Ascending aorta (tissue), 2 donors: ENCODE data around the gene PAGR1. TPM values are rescaled to one million over a fixed set of nuclear protein-coding genes. Genes with fewer than 3 reads are reported as not detected.
"Not testable (repeated sequence)": the region's sequence is repeated elsewhere in the genome, so short reads cannot be mapped to it uniquely, and the experiment has no call there.

Experiments
- DNase-seq, 2 donors: peaks; one replicate each; pipeline ENCODE4 v3.0.0-alpha.2; 2019; ENCODE audit warnings: low spot score in 2 of 2
- H3K27ac ChIP-seq, 2 donors: fragments of 200-600 bp; sonication (generic); one replicate each; pipeline ENCODE4 v1.5.1; 2016 to 2017; ENCODE audit warnings: mild to moderate bottlenecking in 1 of 2
- H3K27me3 ChIP-seq: fragments of 200-600 bp; sonication (generic); one replicate; pipeline ENCODE4 v1.5.1; 2017
- H3K36me3 ChIP-seq, 2 donors: fragments of 200-600 bp; sonication (generic); one replicate each; pipeline ENCODE4 v1.5.1; 2016
- H3K4me1 ChIP-seq, 2 donors: fragments of 200-600 bp; sonication (generic); one replicate each; pipeline ENCODE4 v1.5.1; 2016 to 2017; ENCODE audit warnings: mild to moderate bottlenecking in 1 of 2
- H3K4me3 ChIP-seq, 2 donors: fragments of 200-600 bp; sonication (generic); one replicate each; pipeline ENCODE4 v1.5.1; 2016 to 2017; ENCODE audit warnings: mild to moderate bottlenecking in 1 of 2
- H3K9me3 ChIP-seq, 2 donors: fragments of 200-600 bp; sonication (generic); one replicate each; pipeline ENCODE4 v1.5.1; 2016
- intact Hi-C: fragments of 100-400 bp; cut with DNase I; formaldehyde crosslinking; loops from one replicate; pipeline ENCODE4 v1.15.1; 2023
- total RNA-seq: library from RNA; depleted of rRNA; stranded (reverse); fragments of >200 nt; gene quantifications from one replicate; pipeline ENCODE4 v1.1.0, GENCODE V29; 2016
- TF ChIP-seq, protein P1 (sequence below), 3 experiments: fragments of 200-600 bp in 2 of 3; fragments of 450-650 bp in 1 of 3; sonication (generic) in 2 of 3; IDR thresholded peaks; one replicate each; pipeline ENCODE4 v1.5.1; 2016 to 2019; ENCODE audit warnings: antibody characterized with exemption in 3 of 3, mild to moderate bottlenecking in 1 of 3, moderate library complexity in 1 of 3

The PAGR1 gene
- total RNA-seq, 1 donor from 2014 or later: 54.3 TPM

- H3K4me1 ChIP-seq: peaks cover 0 to 13% of the 10 kb centered on the region in 2 donors
- no peaks in the 10 kb centered on the region for H3K36me3 ChIP-seq
- TF ChIP-seq, protein P1, sequence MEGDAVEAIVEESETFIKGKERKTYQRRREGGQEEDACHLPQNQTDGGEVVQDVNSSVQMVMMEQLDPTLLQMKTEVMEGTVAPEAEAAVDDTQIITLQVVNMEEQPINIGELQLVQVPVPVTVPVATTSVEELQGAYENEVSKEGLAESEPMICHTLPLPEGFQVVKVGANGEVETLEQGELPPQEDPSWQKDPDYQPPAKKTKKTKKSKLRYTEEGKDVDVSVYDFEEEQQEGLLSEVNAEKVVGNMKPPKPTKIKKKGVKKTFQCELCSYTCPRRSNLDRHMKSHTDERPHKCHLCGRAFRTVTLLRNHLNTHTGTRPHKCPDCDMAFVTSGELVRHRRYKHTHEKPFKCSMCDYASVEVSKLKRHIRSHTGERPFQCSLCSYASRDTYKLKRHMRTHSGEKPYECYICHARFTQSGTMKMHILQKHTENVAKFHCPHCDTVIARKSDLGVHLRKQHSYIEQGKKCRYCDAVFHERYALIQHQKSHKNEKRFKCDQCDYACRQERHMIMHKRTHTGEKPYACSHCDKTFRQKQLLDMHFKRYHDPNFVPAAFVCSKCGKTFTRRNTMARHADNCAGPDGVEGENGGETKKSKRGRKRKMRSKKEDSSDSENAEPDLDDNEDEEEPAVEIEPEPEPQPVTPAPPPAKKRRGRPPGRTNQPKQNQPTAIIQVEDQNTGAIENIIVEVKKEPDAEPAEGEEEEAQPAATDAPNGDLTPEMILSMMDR (IDR thresholded peaks at IDR 0.05): no peak
- no peak for DNase-seq
- no peaks in the 10 kb centered on the region for H3K9me3 ChIP-seq
- no peaks in the 10 kb centered on the region for H3K27me3 ChIP-seq
- H3K27ac ChIP-seq: peak overlapping the region in 1 of 2 donors; percentile 35
- H3K4me3 ChIP-seq: peak overlapping the region; percentile 55 to 89
- intact Hi-C loops: loop anchor here (1.0 to 5.0 kb wide), 4 partner anchors 14 to 819 kb away; partner anchors contain the start of genes CDIPT, PAGR1 and SPNS1
Observed at GRCh38 chr16:29790949-29791844, 24.8 kb upstream of the PAGR1 start.

DNA sequence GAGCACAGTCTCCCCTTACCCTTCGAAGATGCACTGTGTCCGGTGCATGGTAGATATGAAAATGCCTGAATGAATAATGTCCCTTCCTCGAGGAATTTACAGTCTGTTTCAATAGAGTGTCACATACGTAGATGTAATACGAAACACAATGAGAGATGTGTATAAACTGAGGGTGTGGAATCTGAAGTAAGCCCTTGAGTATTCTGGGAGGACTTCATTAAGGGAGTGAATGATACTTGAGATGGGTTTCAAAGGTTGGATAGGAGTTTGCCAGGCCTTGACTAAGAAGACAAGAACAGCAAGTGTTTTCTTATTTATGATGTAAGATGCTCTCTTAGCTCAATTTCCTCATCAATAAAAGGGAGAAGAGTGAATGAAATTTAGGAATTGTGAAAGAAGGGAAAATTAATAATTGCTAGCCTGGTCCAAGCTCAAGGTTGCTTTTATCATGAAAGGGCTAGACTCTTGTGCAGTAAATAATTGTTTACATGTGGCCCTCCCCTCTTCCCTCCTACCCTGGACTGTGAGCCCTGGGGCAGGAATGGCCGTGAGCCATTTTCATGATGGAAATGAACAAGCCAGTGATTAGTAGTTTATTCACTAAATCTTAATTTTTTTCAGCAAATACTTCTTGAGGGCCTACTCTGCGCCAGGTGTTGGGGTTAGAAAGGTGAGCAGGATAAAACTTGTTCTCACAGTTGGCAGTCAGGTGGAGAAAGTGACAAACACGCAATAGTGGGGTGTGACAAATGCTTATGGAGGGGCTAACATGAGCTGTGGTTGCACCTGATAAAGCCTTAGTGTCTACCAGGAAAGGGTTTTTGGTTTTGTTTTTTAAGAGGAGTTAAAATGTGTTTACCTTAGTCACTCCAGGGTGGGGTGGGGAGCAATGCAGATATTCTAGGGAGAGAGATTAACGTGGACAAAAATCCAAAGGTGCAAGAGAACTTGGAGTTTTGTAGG, 23.8 kb upstream of the PAGR1 start:
- intact Hi-C loops: loop anchor here (2.0 to 5.0 kb wide), 3 partner anchors 25 to 820 kb away; partner anchors contain the start of genes CDIPT, PAGR1 and SPNS1
- DNase-seq: no peak
- Histone ChIP-seq H3K27ac (no peak overlapping the region), H3K36me3 (peaks cover 4 to 6% of the 10 kb centered on the region in 2 donors), H3K4me3 (peak overlapping the region in 1 of 2 donors; percentile 89), H3K27me3 (no peaks in the 10 kb centered on the region), H3K4me1 (peaks cover 0 to 13% of the 10 kb centered on the region in 2 donors), H3K9me3 (no peaks in the 10 kb centered on the region)
- TF ChIP-seq, protein P1 (IDR thresholded peaks at IDR 0.05): no peak

GRCh38 chr16:29793153-29793552, 22.8 kb upstream of the PAGR1 start:
- H3K36me3 ChIP-seq: peaks cover 13 to 14% of the 10 kb centered on the region in 2 donors
- H3K27me3 ChIP-seq, DNase-seq, H3K4me3 ChIP-seq, H3K27ac ChIP-seq, H3K9me3 ChIP-seq: not testable (repeated sequence)
- peaks cover 0 to 13% of the 10 kb centered on the region in 2 donors for H3K4me1 ChIP-seq
- intact Hi-C loops: loop anchor here (5.0 kb wide), 1 partner anchor 821 kb away; the partner anchor contains the start of gene SPNS1

GRCh38 chr16:29794231-29794710, 21.7 kb upstream of the PAGR1 start:
- no peaks in the 10 kb centered on the region for H3K27me3 ChIP-seq
- no peak overlapping the region for H3K4me3 ChIP-seq
- TF ChIP-seq, protein P1 (IDR thresholded peaks at IDR 0.05): no peak
- DNase-seq: no peak
- peaks cover 0 to 13% of the 10 kb centered on the region in 2 donors for H3K4me1 ChIP-seq
- H3K27ac ChIP-seq: no peak overlapping the region
- H3K36me3 ChIP-seq: peaks cover 24% of the 10 kb centered on the region in 2 donors
- intact Hi-C loops: loop anchor here (5.0 kb wide), 1 partner anchor 822 kb away; the partner anchor contains the start of gene SPNS1
- H3K9me3 ChIP-seq: no peaks in the 10 kb centered on the region

DNA sequence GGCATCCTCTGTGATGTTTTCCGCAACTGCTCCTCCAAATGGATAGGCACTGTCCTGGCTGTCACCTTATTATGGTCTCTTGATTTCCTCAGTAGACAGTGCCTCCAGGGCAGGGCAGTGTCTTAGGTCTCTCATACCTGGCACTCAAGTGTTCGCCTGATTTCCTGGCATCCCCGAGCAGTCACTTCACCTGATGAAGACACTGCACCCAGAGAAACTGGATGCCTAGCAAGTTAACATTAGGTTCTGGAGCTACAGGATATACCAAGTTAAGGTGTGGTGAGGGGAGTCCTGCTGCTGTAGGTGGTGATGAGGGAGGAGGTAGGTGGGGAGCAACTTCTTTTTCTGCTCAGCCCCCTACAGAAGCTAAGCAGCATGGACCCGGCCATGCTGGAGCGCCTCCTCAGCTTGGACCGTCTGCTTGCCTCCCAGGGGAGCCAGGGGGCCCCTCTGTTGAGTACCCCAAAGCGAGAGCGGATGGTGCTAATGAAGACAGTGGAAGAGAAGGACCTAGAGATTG, 13.5 kb upstream of the PAGR1 start:
- H3K4me1 ChIP-seq: peaks cover 3 to 7% of the 10 kb centered on the region in 2 donors
- no peaks in the 10 kb centered on the region for H3K9me3 ChIP-seq
- H3K27me3 ChIP-seq: no peaks in the 10 kb centered on the region
- no peak for DNase-seq
- H3K27ac ChIP-seq: no peak overlapping the region
- no peak overlapping the region for H3K4me3 ChIP-seq
- TF ChIP-seq, protein P1 (IDR thresholded peaks at IDR 0.05): no peak
- peaks cover 25 to 31% of the 10 kb centered on the region in 2 donors for H3K36me3 ChIP-seq
- intact Hi-C loops: loop anchor here (10.0 kb wide), 1 partner anchor 1652 kb away; the partner anchor contains the start of gene ARMC5
